H1 (cell line): ENCODE measurements around the gene MASP1. TPM values are rescaled to one million over a fixed set of nuclear protein-coding genes. Genes with fewer than 3 reads are reported as not detected.

ENCODE experiments used
- CTCF ChIA-PET: fragments of 300-600 bp; sonication (Branson Sonifier 250); formaldehyde crosslinking; loops from one replicate; lab custom pipeline; 2021; ENCODE audit not compliant: partially characterized antibody; lab: Charles Lee
- POLR2A ChIA-PET: fragments of 300-600 bp; sonication (Branson Sonifier 250); formaldehyde crosslinking; loops from one replicate; lab custom pipeline; 2021; ENCODE audit warnings: inconsistent platforms; ENCODE audit not compliant: partially characterized antibody; lab: Charles Lee
- DNase-seq, 2 experiments: peaks; one replicate each; pipeline versions ENCODE4 v3.0.0 to v3.0.0-alpha.2; 2010 to 2022; ENCODE audit warnings: low spot score in 2 of 2, low read depth in 1 of 2, mixed read lengths in 1 of 2
- FAIRE-seq: peaks from 2 replicates; lab custom pipeline; 2011; peaks lifted over from hg19 to GRCh38; lab: Jason Lieb, UNC
- H2AFZ ChIP-seq: 2 replicates; pipeline ENCODE4 v1.8.1; 2012; ENCODE audit warnings: low read length, inconsistent platforms
- H2AK5ac ChIP-seq: 2 replicates; pipeline ENCODE4 v1.6.1; 2013; ENCODE audit warnings: low read depth, low read length
- H2BK120ac ChIP-seq: replicated peaks from 2 replicates; pipeline ENCODE3; 2013; ENCODE audit warnings: low read depth, low read length, inconsistent platforms
- H2BK12ac ChIP-seq: 2 replicates; pipeline ENCODE4 v1.6.1; 2013; ENCODE audit warnings: low read depth, low read length
- H2BK15ac ChIP-seq: 2 replicates; pipeline ENCODE4 v1.6.1; 2013; ENCODE audit warnings: low read length
- H2BK20ac ChIP-seq: 2 replicates; pipeline ENCODE4 v1.6.1; 2013; ENCODE audit warnings: low read length
- H2BK5ac ChIP-seq: 2 replicates; pipeline ENCODE4 v1.6.1; 2013; ENCODE audit warnings: low read depth, low read length
- H3K14ac ChIP-seq: 2 replicates; pipeline ENCODE4 v1.6.1; 2013; ENCODE audit warnings: inconsistent platforms; ENCODE audit not compliant: insufficient read length
- H3K18ac ChIP-seq: 2 replicates; pipeline ENCODE4 v1.6.1; 2013; ENCODE audit warnings: low read length; ENCODE audit errors: extremely low read depth
- H3K23ac ChIP-seq: 2 replicates; pipeline ENCODE4 v1.6.1; 2013; ENCODE audit warnings: inconsistent platforms; ENCODE audit not compliant: insufficient read length
- H3K23me2 ChIP-seq: 2 replicates; pipeline ENCODE4 v1.6.1; 2013; ENCODE audit warnings: low read depth, low read length
- H3K27ac ChIP-seq: 2 replicates; pipeline ENCODE4 v1.6.1; 2011; ENCODE audit warnings: low read depth, low read length, inconsistent platforms
- H3K27me3 ChIP-seq, 4 experiments: replicated peaks in 1 of 4; 1 replicate in 1 of 4; 2 replicates in 3 of 4; pipeline versions ENCODE4 v1.6.1 to v1.8.1; 2011 to 2013; ENCODE audit warnings: low read length in 3 of 4, mild to moderate bottlenecking in 3 of 4, inconsistent platforms in 2 of 4, mixed read lengths in 2 of 4, moderate library complexity in 1 of 4; ENCODE audit not compliant: control insufficient read depth in 3 of 4, insufficient read depth in 3 of 4; ENCODE audit errors: extremely low read depth in 1 of 4
- H3K36me3 ChIP-seq, 4 experiments: 2 replicates each; pipeline versions ENCODE4 v1.6.1 to v1.8.1; 2011 to 2013; ENCODE audit warnings: mild to moderate bottlenecking in 4 of 4, low read length in 3 of 4, moderate library complexity in 2 of 4, control low read depth in 1 of 4, inconsistent platforms in 1 of 4; ENCODE audit not compliant: insufficient read depth in 4 of 4, control insufficient read depth in 2 of 4
- H3K4ac ChIP-seq: replicated peaks from 2 replicates; pipeline ENCODE3; 2013; ENCODE audit warnings: low read length, low read depth, mixed read lengths, inconsistent platforms; ENCODE audit not compliant: insufficient read length
- H3K4me1 ChIP-seq, 4 experiments: replicated peaks in 1 of 4; 1 replicate in 1 of 4; 2 replicates in 3 of 4; pipeline versions ENCODE4 v1.6.1 to v1.8.1; 2011 to 2013; ENCODE audit warnings: low read length in 3 of 4, inconsistent platforms in 2 of 4, mixed read lengths in 1 of 4; ENCODE audit not compliant: insufficient read depth in 4 of 4, control insufficient read depth in 3 of 4
- H3K4me2 ChIP-seq, 2 experiments: 2 replicates each; pipeline versions ENCODE4 v1.6.1 to v1.8.1; 2011 to 2013; ENCODE audit warnings: low read depth in 2 of 2, low read length in 2 of 2, control low read depth in 1 of 2, inconsistent platforms in 1 of 2, mild to moderate bottlenecking in 1 of 2; ENCODE audit not compliant: insufficient read depth in 1 of 2
- H3K4me3 ChIP-seq, 4 experiments: fragments of 200-600, 300-600 bp in 1 of 4; sonication (generic), shearing (Covaris generic), sonication (Bioruptor Twin) in 1 of 4; 2 replicates each; pipeline versions ENCODE4 v1.5.1 to v1.8.1; 2011 to 2016; ENCODE audit warnings: low read length in 4 of 4, low read depth in 3 of 4, control low read depth in 2 of 4, inconsistent platforms in 2 of 4, mild to moderate bottlenecking in 2 of 4, mixed read lengths in 1 of 4, moderate library complexity in 1 of 4; ENCODE audit not compliant: insufficient read depth in 2 of 4; ENCODE audit errors: extremely low read depth in 1 of 4
- H3K56ac ChIP-seq: replicated peaks from 2 replicates; pipeline ENCODE3; 2013; ENCODE audit warnings: low read depth, mild to moderate bottlenecking, mixed read lengths, low read length, inconsistent platforms; ENCODE audit not compliant: insufficient read length
- H3K79me1 ChIP-seq: 2 replicates; pipeline ENCODE4 v1.6.1; 2013; ENCODE audit warnings: low read depth, low read length, control low read depth
- H3K79me2 ChIP-seq, 2 experiments: 2 replicates each; pipeline versions ENCODE4 v1.6.1 to v1.8.1; 2012 to 2013; ENCODE audit warnings: low read length in 2 of 2, mild to moderate bottlenecking in 2 of 2, inconsistent platforms in 1 of 2; ENCODE audit not compliant: insufficient read depth in 2 of 2, control insufficient read depth in 1 of 2
- H3K9ac ChIP-seq, 4 experiments: replicated peaks in 1 of 4; 1 replicate in 1 of 4; 2 replicates in 3 of 4; pipeline versions ENCODE4 v1.6.1 to v1.8.1; 2011 to 2013; ENCODE audit warnings: low read depth in 3 of 4, low read length in 3 of 4, control low read depth in 2 of 4, mild to moderate bottlenecking in 2 of 4, moderate library complexity in 2 of 4, inconsistent platforms in 1 of 4; ENCODE audit errors: extremely low read depth in 1 of 4
- H3K9me3 ChIP-seq, 2 experiments: 2 replicates each; pipeline versions ENCODE4 v1.6.1 to v1.8.1; 2012 to 2013; ENCODE audit warnings: mild to moderate bottlenecking in 2 of 2, moderate library complexity in 2 of 2, control low read depth in 1 of 2, inconsistent platforms in 1 of 2, low read depth in 1 of 2, low read length in 1 of 2, mixed read lengths in 1 of 2; ENCODE audit not compliant: insufficient read depth in 2 of 2
- H4K20me1 ChIP-seq, 2 experiments: replicated peaks in 1 of 2; 2 replicates each; pipeline versions ENCODE3 to v1.8.1; 2011 to 2013; ENCODE audit warnings: inconsistent platforms in 2 of 2, low read length in 2 of 2, mild to moderate bottlenecking in 1 of 2; ENCODE audit not compliant: insufficient read depth in 2 of 2, control insufficient read depth in 1 of 2
- H4K5ac ChIP-seq: 2 replicates; pipeline ENCODE4 v1.6.1; 2013; ENCODE audit warnings: low read length, low read depth, mixed read lengths, inconsistent platforms; ENCODE audit not compliant: insufficient read length
- H4K8ac ChIP-seq: 2 replicates; pipeline ENCODE4 v1.8.0; 2013; ENCODE audit warnings: mild to moderate bottlenecking, moderate library complexity, low read length, inconsistent platforms; ENCODE audit not compliant: insufficient read depth; ENCODE audit errors: extremely low read depth
- H4K91ac ChIP-seq: replicated peaks from 2 replicates; pipeline ENCODE3; 2013; ENCODE audit warnings: low read length, mixed read lengths, inconsistent platforms; ENCODE audit not compliant: insufficient read length
- CBX5 ChIP-seq: fragments of 300-800, 300-1000 bp; sonication (generic); IDR thresholded peaks from 2 replicates; pipeline ENCODE4 v1.7.1; 2016; ENCODE audit warnings: antibody characterized with exemption, low read length, low read depth
- CHD1 ChIP-seq: IDR thresholded peaks from 2 replicates; pipeline ENCODE4 v1.6.1; 2012; ENCODE audit warnings: low read depth, low read length, improper control_type of control experiment
- JUN ChIP-seq: IDR thresholded peaks from 2 replicates; pipeline ENCODE4 v1.6.1; 2011; ENCODE audit warnings: low read depth, mild to moderate bottlenecking, improper control_type of control experiment, low read length
- MAFK ChIP-seq: IDR thresholded peaks from 2 replicates; pipeline ENCODE4 v1.6.1; 2012; ENCODE audit warnings: low read depth, mild to moderate bottlenecking, improper control_type of control experiment, low read length
- SIN3A ChIP-seq, 2 experiments: IDR thresholded peaks in 1 of 2; conservative IDR thresholded peaks in 1 of 2; 2 replicates each; pipeline ENCODE4 v1.6.1; 2011 to 2012; ENCODE audit warnings: low read length in 2 of 2, improper control_type of control experiment in 1 of 2, low read depth in 1 of 2, mild to moderate bottlenecking in 1 of 2
- USF2 ChIP-seq: IDR thresholded peaks from 2 replicates; pipeline ENCODE4 v1.6.1; 2011; ENCODE audit warnings: low read length, improper control_type of control experiment
- WGBS, 2 experiments: shearing (Covaris generic) in 1 of 2; methylation state at CpG; one replicate each; pipeline versions ENCODE4 v1.1.6 to v1.1.7; 2013 to 2015; ENCODE audit warnings: low lambda C conversion rate in 2 of 2, mixed read lengths in 2 of 2, inconsistent platforms in 1 of 2, low coverage in 1 of 2, missing lambda C conversion rate in 1 of 2; ENCODE audit not compliant: insufficient replicate concordance in 2 of 2, insufficient coverage in 1 of 2, insufficient read length in 1 of 2; ENCODE audit errors: extremely low coverage in 1 of 2, missing lambda C conversion rate in 1 of 2; 5-methylcytosine and 5-hydroxymethylcytosine counted together
- polyA plus RNA-seq, 7 experiments: library from polyadenylated mRNA; depleted of rRNA in 3 of 7; stranded (reverse) in 5 of 7; unstranded in 2 of 7; fragments of >200 nt in 5 of 7; fragments of 200-250 nt in 2 of 7; gene quantifications; 1 replicate in 5 of 7; 2 replicates in 1 of 7; 4 replicates in 1 of 7; pipeline versions ENCODE4 v1.2.1 to v1.2.3, GENCODE V29; 2011 to 2013; ENCODE audit warnings: missing spikeins in 2 of 7, mixed read lengths in 2 of 7
- total RNA-seq: library from RNA; stranded (reverse); fragmentation: NEBNext Ultra II Directional; extraction: Animal tissue kit (Norgen Biotek cat#: 25700); gene quantifications from 2 replicates; pipeline ENCODE4 v1.2.1, GENCODE V29; 2021

MASP1 gene
- total and polyA plus RNA-seq, 2 of the 8 experiments (the other 6 are each of a cell fraction or from before 2014, with no cell fraction given) = 2.7 to 3.5 TPM

- Histone ChIP-seq H3K4me3 (no peak overlapping the region), H4K5ac (no peak overlapping the region), H3K18ac (no peak overlapping the region), H2BK120ac (no peak overlapping the region), H3K9me3 (no peaks in the 10 kb centered on the region; a peak in 1 of 4 replicates), H3K9ac (no peak overlapping the region), H3K27me3 (no peaks in the 10 kb centered on the region), H2BK15ac (no peak overlapping the region), H3K14ac (no peak overlapping the region), H4K8ac (no peak overlapping the region), H3K79me1 (no peaks in the 10 kb centered on the region), H3K36me3 (no peaks in the 10 kb centered on the region), H3K56ac (no peak overlapping the region), H2BK12ac (no peak overlapping the region), H3K4me2 (no peak overlapping the region), H3K27ac (no peak overlapping the region), H2BK5ac (no peak overlapping the region), H2AK5ac (no peak overlapping the region), H3K79me2 (no peaks in the 10 kb centered on the region), H3K23me2 (no peaks in the 10 kb centered on the region), H3K4me1 (no peaks in the 10 kb centered on the region), H4K91ac (no peak overlapping the region), H2BK20ac (no peak overlapping the region), H4K20me1 (no peaks in the 10 kb centered on the region), H3K23ac (no peak overlapping the region), H2AFZ (no peak overlapping the region), H3K4ac (no peak overlapping the region)
- POLR2A ChIA-PET = interaction anchor here (1.3 kb wide), 1 partner anchor 13 kb away, joined by 4 read pairs; no protein-coding TSS in a partner anchor
- FAIRE-seq = no peak
- 88% methylated on average over 1 of the region's 1 CpG; no CpG with 5 or more reads in 1 of the 2 experiments for WGBS, 2 experiments
- CTCF ChIA-PET = interaction anchor here (1.2 to 1.5 kb wide), 3 partner anchors 25 to 236 kb away, joined by 3 read pairs; no protein-coding TSS in a partner anchor
- TF ChIP-seq USF2 (no peak), CBX5 (no peak), JUN (no peak), SIN3A (conservative IDR thresholded peaks at IDR 0.05 in 1 of 2, IDR thresholded peaks at IDR 0.05 in 1 of 2; ENCODE audit: low read depth in 1 of 2, low read length in 2 of 2) (no peak), CHD1 (no peak), MAFK (0 out of 2 replicates have a peak, but pooled peaks have one; percentile 4)
- TF ChIP-seq, all 59 proteins: peak for 1
- DNase-seq = no peak
These were observed 54.6 kb downstream of the MASP1 start for GRCh38 chr3:187236962-187237361.
